Measurements from ENCODE around the gene ACAP1.

The ACAP1 gene

GRCh38 chr17:7313890-7314718, 22.2 kb upstream of the ACAP1 start:
- peak; percentile 53 for DNase-seq (ENCODE audit: low read depth)
- no peak for TF ChIP-seq POLR2A (IDR thresholded peaks at IDR 0.05; ENCODE audit: extremely low read depth, insufficient read length)
- no peak for TF ChIP-seq CTCF (IDR thresholded peaks at IDR 0.05; ENCODE audit: low read depth, low read length)
- H3K4me3 ChIP-seq (ENCODE audit: low read depth, low read length) = peak overlapping the region; percentile 73

GRCh38 chr17:7314719-7315569, 21.4 kb upstream of the ACAP1 start, which contains the start of gene GPS2:
Gene GPS2 (minus strand): TSS chr17:7315360. CDS start chr17:7315052, 308 bp downstream.
- peak; percentile 87 for DNase-seq (ENCODE audit: low read depth)

GRCh38 chr17:7315570-7316235, 20.6 kb upstream of the ACAP1 start:
- TF ChIP-seq, protein P1, sequence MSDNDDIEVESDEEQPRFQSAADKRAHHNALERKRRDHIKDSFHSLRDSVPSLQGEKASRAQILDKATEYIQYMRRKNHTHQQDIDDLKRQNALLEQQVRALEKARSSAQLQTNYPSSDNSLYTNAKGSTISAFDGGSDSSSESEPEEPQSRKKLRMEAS (IDR thresholded peaks at IDR 0.05; ENCODE audit: low read depth, low read length) = no peak
- no peak for TF ChIP-seq MYC (IDR thresholded peaks at IDR 0.05; ENCODE audit: low read depth, low read length)
- TF ChIP-seq POLR2A (IDR thresholded peaks at IDR 0.05; ENCODE audit: extremely low read depth, insufficient read length) = no peak
- TF ChIP-seq CTCF (IDR thresholded peaks at IDR 0.05; ENCODE audit: low read depth, low read length) = no peak
- DNase-seq (ENCODE audit: low read depth) = no peak
- H3K4me3 ChIP-seq (ENCODE audit: low read depth, low read length) = peak overlapping the region; percentile 52

More at GRCh38 chr17:7314719-7315569, 21.4 kb upstream of the ACAP1 start, which contains the start of gene GPS2:
- peak within 1 kb of the TSS; percentile 73 for H3K4me3 ChIP-seq (ENCODE audit: low read depth, low read length)
- TF ChIP-seq, protein P1 (IDR thresholded peaks at IDR 0.05; ENCODE audit: low read depth, low read length) = peak; percentile 38; the same call in 1 of the 2 replicates
- peak; percentile 56; the same call in 1 of the 2 replicates for TF ChIP-seq MYC (IDR thresholded peaks at IDR 0.05; ENCODE audit: low read depth, low read length)
- peak; percentile 56 for TF ChIP-seq POLR2A (IDR thresholded peaks at IDR 0.05; ENCODE audit: extremely low read depth, insufficient read length)
- TF ChIP-seq CTCF (IDR thresholded peaks at IDR 0.05; ENCODE audit: low read depth, low read length) = no peak

DNA sequence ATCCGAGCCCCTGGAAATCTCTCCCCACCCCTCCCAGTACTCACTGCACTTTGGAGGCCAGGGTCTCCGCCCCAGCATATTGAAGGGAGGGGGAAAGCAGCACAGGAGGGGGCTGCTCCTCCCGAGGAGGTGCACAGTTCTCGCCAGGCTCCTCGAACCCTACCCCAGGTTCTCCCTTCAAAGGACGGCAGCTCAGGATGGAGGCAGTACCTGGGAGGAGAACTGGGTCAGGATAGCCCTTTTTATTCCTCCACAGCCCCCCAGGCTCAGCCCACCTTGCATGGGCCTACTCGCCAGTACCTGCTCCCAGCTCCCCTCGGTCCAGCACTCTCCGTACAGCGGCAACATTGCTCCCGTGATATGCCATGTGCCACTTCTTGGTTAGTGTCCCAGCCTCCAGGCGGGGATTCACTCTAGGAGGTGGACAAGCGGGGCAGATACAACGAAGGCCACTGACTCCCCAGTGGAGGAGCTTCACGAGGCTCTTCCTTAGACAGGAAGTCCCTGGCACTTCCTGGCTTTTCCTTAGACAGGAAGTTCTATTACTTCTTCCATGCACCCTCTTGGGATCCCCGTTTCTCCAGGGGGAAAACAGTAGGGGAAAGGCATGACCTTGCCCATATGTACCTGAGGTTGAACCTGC, 19.0 kb upstream of the ACAP1 start:
- TF ChIP-seq CTCF (IDR thresholded peaks at IDR 0.05; ENCODE audit: low read depth, low read length) = no peak
- TF ChIP-seq, protein P1 (IDR thresholded peaks at IDR 0.05; ENCODE audit: low read depth, low read length) = no peak
- no peak for TF ChIP-seq MYC (IDR thresholded peaks at IDR 0.05; ENCODE audit: low read depth, low read length)
- TF ChIP-seq POLR2A (IDR thresholded peaks at IDR 0.05; ENCODE audit: extremely low read depth, insufficient read length) = no peak
- no peak overlapping the region for H3K4me3 ChIP-seq (ENCODE audit: low read depth, low read length)
- no peak for DNase-seq (ENCODE audit: low read depth)

GRCh38 chr17:7318121-7318860, 18.0 kb upstream of the ACAP1 start:
- no peak for TF ChIP-seq CTCF (IDR thresholded peaks at IDR 0.05; ENCODE audit: low read depth, low read length)
- no peak overlapping the region for H3K4me3 ChIP-seq (ENCODE audit: low read depth, low read length)
- no peak for DNase-seq (ENCODE audit: low read depth)
